ENCODE data around the gene ZDHHC14. TPM values are rescaled to one million over a fixed set of nuclear protein-coding genes. Genes with fewer than 3 reads are reported as not detected.

Gene ZDHHC14
- total RNA-seq, 2 experiments from 2014 or later, result 1.3 to 1.6 TPM

DNA sequence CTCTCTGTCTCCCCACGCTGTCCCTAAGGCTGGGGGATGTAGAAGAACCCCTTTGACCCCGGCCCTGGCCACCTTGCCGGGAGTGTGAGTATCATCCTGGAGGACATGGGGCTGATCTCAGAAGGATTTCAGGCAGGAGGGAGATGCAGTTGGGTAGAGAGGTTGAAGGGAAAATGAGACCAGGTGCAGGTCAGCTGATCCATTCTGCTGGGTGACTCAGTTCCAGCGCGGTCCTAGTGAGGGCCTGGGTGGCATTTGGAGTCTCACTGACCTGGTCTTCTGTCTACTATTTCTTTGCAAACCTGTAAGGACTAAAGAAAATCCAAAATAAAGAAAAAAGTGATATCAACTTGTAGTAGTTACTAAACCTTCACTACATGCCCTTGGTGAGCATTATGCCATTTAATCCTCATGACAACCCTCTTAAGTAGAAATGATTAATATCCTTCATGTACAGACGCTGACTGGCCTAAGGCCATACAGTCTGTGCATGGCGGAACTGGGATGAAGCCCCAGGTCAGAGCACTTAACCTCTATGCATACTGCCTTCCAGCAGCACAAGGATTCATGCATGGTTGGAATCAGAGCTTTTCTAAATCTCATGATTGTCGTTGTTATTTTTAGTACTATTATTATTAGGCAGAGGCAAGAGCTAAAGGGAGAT lies 106.3 kb downstream of the ZDHHC14 start:
- no peak overlapping the region for H3K27ac ChIP-seq (ENCODE audit: low read depth in 1 of 2, low read length in 2 of 2)
- ATAC-seq (ENCODE audit: poor library complexity), result no peak

DNA sequence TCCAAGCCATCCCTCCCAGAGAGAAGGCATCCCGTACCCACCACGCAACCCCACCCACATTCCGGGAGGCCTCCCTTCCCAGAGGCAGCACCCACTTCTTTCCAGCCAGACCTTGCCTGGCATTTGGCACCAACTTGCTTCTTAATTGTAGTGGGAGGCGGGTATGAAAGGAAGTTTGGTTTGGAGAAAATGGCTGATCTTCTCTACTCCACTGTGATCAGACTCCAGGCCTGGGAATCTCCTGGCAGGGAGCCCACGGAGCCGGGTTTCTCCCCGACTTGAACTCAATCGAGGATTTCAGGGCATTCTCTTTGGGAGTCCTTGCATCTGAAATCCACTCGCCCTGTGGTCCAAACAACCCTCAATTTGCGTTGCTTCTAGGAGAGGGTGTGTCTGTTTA lies 107.1 kb downstream of the ZDHHC14 start:
- H3K9me3 Mint-ChIP-seq, result no peaks in the 10 kb centered on the region
- H3K27ac Mint-ChIP-seq, result no peak overlapping the region
- peaks cover 39% of the 10 kb centered on the region for H3K4me1 ChIP-seq (ENCODE audit: insufficient read depth, low read length)
- no peak for ATAC-seq (ENCODE audit: poor library complexity)
- no peak overlapping the region for H3K4me3 ChIP-seq (ENCODE audit: low read length)
- no peaks in the 10 kb centered on the region for H3K27me3 ChIP-seq (ENCODE audit: control insufficient read depth in 1 of 2, insufficient read depth in 2 of 2, low read length in 2 of 2)
- POLR2A ChIA-PET, result no interaction called here
- no peaks in the 10 kb centered on the region for H3K36me3 ChIP-seq (ENCODE audit: insufficient read depth, low read length)
- no peaks in the 10 kb centered on the region for H3K27me3 Mint-ChIP-seq
- H3K9me3 ChIP-seq (ENCODE audit: control insufficient read depth in 1 of 2, insufficient read depth in 1 of 2, low read length in 2 of 2), result no peaks in the 10 kb centered on the region
- H3K27ac ChIP-seq (ENCODE audit: low read depth in 1 of 2, low read length in 2 of 2), result no peak overlapping the region
- CTCF ChIA-PET, result no interaction called here
- no peak overlapping the region for H3K4me3 Mint-ChIP-seq
- intact Hi-C loops (cut with DNase I, micrococcal nuclease), result no loop called here
- DNase-seq, result no peak
- H3K36me3 Mint-ChIP-seq (ENCODE audit: low read depth), result no peaks in the 10 kb centered on the region
- peaks cover 40% of the 10 kb centered on the region for H3K4me1 Mint-ChIP-seq (ENCODE audit: low read depth)
- TF ChIP-seq, protein P1, sequence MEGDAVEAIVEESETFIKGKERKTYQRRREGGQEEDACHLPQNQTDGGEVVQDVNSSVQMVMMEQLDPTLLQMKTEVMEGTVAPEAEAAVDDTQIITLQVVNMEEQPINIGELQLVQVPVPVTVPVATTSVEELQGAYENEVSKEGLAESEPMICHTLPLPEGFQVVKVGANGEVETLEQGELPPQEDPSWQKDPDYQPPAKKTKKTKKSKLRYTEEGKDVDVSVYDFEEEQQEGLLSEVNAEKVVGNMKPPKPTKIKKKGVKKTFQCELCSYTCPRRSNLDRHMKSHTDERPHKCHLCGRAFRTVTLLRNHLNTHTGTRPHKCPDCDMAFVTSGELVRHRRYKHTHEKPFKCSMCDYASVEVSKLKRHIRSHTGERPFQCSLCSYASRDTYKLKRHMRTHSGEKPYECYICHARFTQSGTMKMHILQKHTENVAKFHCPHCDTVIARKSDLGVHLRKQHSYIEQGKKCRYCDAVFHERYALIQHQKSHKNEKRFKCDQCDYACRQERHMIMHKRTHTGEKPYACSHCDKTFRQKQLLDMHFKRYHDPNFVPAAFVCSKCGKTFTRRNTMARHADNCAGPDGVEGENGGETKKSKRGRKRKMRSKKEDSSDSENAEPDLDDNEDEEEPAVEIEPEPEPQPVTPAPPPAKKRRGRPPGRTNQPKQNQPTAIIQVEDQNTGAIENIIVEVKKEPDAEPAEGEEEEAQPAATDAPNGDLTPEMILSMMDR (IDR thresholded peaks at IDR 0.05), result no peak

More for the DNA sequence above, 106.3 kb downstream of the ZDHHC14 start:
- Histone ChIP-seq H3K4me3 (ENCODE audit: low read length) (no peak overlapping the region), H3K4me1 (ENCODE audit: insufficient read depth, low read length) (peaks cover 39% of the 10 kb centered on the region), H3K36me3 (ENCODE audit: insufficient read depth, low read length) (no peaks in the 10 kb centered on the region), H3K9me3 (ENCODE audit: control insufficient read depth in 1 of 2, insufficient read depth in 1 of 2, low read length in 2 of 2) (no peaks in the 10 kb centered on the region), H3K27me3 (ENCODE audit: control insufficient read depth in 1 of 2, insufficient read depth in 2 of 2, low read length in 2 of 2) (no peaks in the 10 kb centered on the region)
- TF ChIP-seq, protein P1 (IDR thresholded peaks at IDR 0.05), result no peak
- peak overlapping the region; percentile 64 for H3K27ac Mint-ChIP-seq
- no peaks in the 10 kb centered on the region for H3K9me3 Mint-ChIP-seq
- ChIA-PET POLR2A (interaction anchor here (1.9 kb wide), 1 partner anchor 107 kb away, joined by 8 read pairs; the partner anchor contains the start of gene ZDHHC14), CTCF (no interaction called here)
- H3K4me1 Mint-ChIP-seq (ENCODE audit: low read depth), result peaks cover 40% of the 10 kb centered on the region
- H3K36me3 Mint-ChIP-seq (ENCODE audit: low read depth), result no peaks in the 10 kb centered on the region
- H3K27me3 Mint-ChIP-seq, result no peaks in the 10 kb centered on the region
- DNase-seq, result no peak
- no peak overlapping the region for H3K4me3 Mint-ChIP-seq
- intact Hi-C loops (cut with DNase I, micrococcal nuclease), result no loop called here

DNA sequence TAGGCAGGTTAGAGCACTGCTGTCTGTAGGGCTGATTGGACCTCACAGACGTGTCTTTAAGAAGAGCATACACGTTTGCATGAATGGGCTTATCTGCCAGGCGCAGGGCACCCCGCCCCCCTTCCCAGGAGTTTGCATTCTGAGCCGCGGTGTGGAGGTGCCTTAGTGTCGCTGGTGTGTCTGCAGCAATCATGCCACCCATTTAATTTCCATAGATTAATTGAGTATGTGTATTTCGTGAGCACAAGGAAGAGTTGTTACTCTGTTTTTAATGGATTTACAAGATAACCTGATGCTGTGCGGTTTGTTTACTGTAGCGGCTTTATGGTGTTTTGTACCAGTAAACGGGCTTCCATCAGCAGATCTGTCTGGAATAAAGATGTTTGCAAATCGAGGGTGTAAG lies 107.7 kb downstream of the ZDHHC14 start:
- peaks cover 39% of the 10 kb centered on the region for H3K4me1 ChIP-seq (ENCODE audit: insufficient read depth, low read length)
- intact Hi-C loops (cut with DNase I, micrococcal nuclease), result no loop called here

More for the DNA sequence above, 107.7 kb downstream of the ZDHHC14 start:
- TF ChIP-seq, protein P1 (IDR thresholded peaks at IDR 0.05), result no peak
- no peak overlapping the region for H3K27ac Mint-ChIP-seq
- no peak for DNase-seq
- H3K4me3 Mint-ChIP-seq, result no peak overlapping the region
- Histone ChIP-seq H3K27ac (ENCODE audit: low read depth in 1 of 2, low read length in 2 of 2) (no peak overlapping the region), H3K36me3 (ENCODE audit: insufficient read depth, low read length) (no peaks in the 10 kb centered on the region), H3K27me3 (ENCODE audit: control insufficient read depth in 1 of 2, insufficient read depth in 2 of 2, low read length in 2 of 2) (no peaks in the 10 kb centered on the region), H3K9me3 (ENCODE audit: control insufficient read depth in 1 of 2, insufficient read depth in 1 of 2, low read length in 2 of 2) (no peaks in the 10 kb centered on the region), H3K4me3 (ENCODE audit: low read length) (no peak overlapping the region)
- peaks cover 40% of the 10 kb centered on the region for H3K4me1 Mint-ChIP-seq (ENCODE audit: low read depth)
- ATAC-seq (ENCODE audit: poor library complexity), result no peak
- no peaks in the 10 kb centered on the region for H3K27me3 Mint-ChIP-seq
- no peaks in the 10 kb centered on the region for H3K9me3 Mint-ChIP-seq
- POLR2A ChIA-PET, result no interaction called here
- CTCF ChIA-PET, result no interaction called here
- H3K36me3 Mint-ChIP-seq (ENCODE audit: low read depth), result no peaks in the 10 kb centered on the region
